HepG2 (cell line): ENCODE data around the gene NUDT16. TPM values are rescaled to one million over a fixed set of nuclear protein-coding genes. Genes with fewer than 3 reads are reported as not detected.
"Not testable (repeated sequence)": the region's sequence is repeated elsewhere in the genome, so short reads cannot be mapped to it uniquely, and the experiment has no call there.

ENCODE experiments used
- ATAC-seq: fragments of 200-7000 bp; cut with Tn5 transposase; 3 replicates; pipeline ENCODE4 v1.9.1; 2020; ENCODE audit warnings: mild to moderate bottlenecking, moderate library complexity
- BruUV-seq: library from RNA; stranded (reverse); fragments of 400-500 nt; replicated peaks from 2 replicates; lab custom pipeline; 2021; lab: Mats Ljungman, UMichigan
- CTCF ChIA-PET: fragments of 300-600 bp; formaldehyde crosslinking; extraction: SDS; loops from one replicate; lab custom pipeline; 2021; ENCODE audit warnings: low total read pairs, inconsistent platforms, low intra/inter-chr PET ratio; lab: Yijun Ruan, JAX
- POLR2A ChIA-PET: fragments of 350-600 bp; sonication (Branson Sonifier 250); formaldehyde crosslinking; loops from one replicate; lab custom pipeline; 2020; ENCODE audit warnings: antibody characterized with exemption, inconsistent platforms; lab: Yijun Ruan, JAX
- DNase-seq: peaks from one replicate; pipeline ENCODE4 v3.0.0-alpha.2; 2015; ENCODE audit warnings: low spot score
- FAIRE-seq: peaks from 3 replicates; lab custom pipeline; 2011; peaks lifted over from hg19 to GRCh38; lab: Jason Lieb, UNC
- H2AFZ ChIP-seq: one replicate; pipeline ENCODE4 v1.6.1; 2011; ENCODE audit warnings: low read length, inconsistent platforms
- H3K27ac ChIP-seq: fragments of 300-600 bp; 3 replicates; pipeline ENCODE4 v1.8.0; 2011; ENCODE audit warnings: mixed run types, mild to moderate bottlenecking, mixed read lengths, low read length, inconsistent platforms; ENCODE audit not compliant: insufficient read depth; ENCODE audit errors: extremely low read length
- H3K27me3 ChIP-seq, 2 experiments: fragments of 200-600 bp in 1 of 2; 2 replicates in 1 of 2; 3 replicates in 1 of 2; pipeline versions ENCODE4 v1.6.0 to v1.8.0; 2011; ENCODE audit warnings: low read length in 2 of 2, mild to moderate bottlenecking in 2 of 2, moderate library complexity in 2 of 2, inconsistent platforms in 1 of 2; ENCODE audit not compliant: insufficient read depth in 2 of 2, control insufficient read depth in 1 of 2
- H3K36me3 ChIP-seq, 2 experiments: fragments of 200-600 bp in 1 of 2; replicated peaks in 1 of 2; 2 replicates in 1 of 2; 3 replicates in 1 of 2; pipeline versions ENCODE4 v1.5.1 to v1.8.0; 2011; ENCODE audit warnings: low read length in 2 of 2, inconsistent platforms in 1 of 2; ENCODE audit not compliant: insufficient read depth in 2 of 2, control insufficient read depth in 1 of 2
- H3K4me1 ChIP-seq: 2 replicates; pipeline ENCODE4 v1.5.1; 2012; ENCODE audit warnings: low read length, inconsistent platforms; ENCODE audit not compliant: insufficient read depth
- H3K4me2 ChIP-seq: 2 replicates; pipeline ENCODE4 v1.6.0; 2011; ENCODE audit warnings: low read depth, low read length, inconsistent platforms
- H3K4me3 ChIP-seq, 3 experiments: fragments of 200-600 bp in 1 of 3; sonication (generic), shearing (Covaris generic) in 1 of 3; replicated peaks in 1 of 3; 2 replicates each; pipeline ENCODE4 v1.5.1; 2011 to 2016; ENCODE audit warnings: low read length in 3 of 3, inconsistent platforms in 2 of 3, low read depth in 2 of 3, mild to moderate bottlenecking in 2 of 3, control low read depth in 1 of 3, mixed read lengths in 1 of 3; ENCODE audit not compliant: insufficient read depth in 1 of 3
- H3K79me2 ChIP-seq: one replicate; pipeline ENCODE4 v1.6.1; 2011; ENCODE audit warnings: low read length, inconsistent platforms; ENCODE audit not compliant: insufficient read depth
- H3K9ac ChIP-seq: 2 replicates; pipeline ENCODE4 v1.6.0; 2011; ENCODE audit warnings: mild to moderate bottlenecking, low read depth, low read length, inconsistent platforms; ENCODE audit not compliant: insufficient read depth
- H3K9me3 ChIP-seq: 2 replicates; pipeline ENCODE4 v1.5.1; 2012; ENCODE audit warnings: mild to moderate bottlenecking, low read length
- H4K20me1 ChIP-seq: 2 replicates; pipeline ENCODE4 v1.6.0; 2011; ENCODE audit warnings: inconsistent platforms, mild to moderate bottlenecking, low read length, moderate library complexity; ENCODE audit not compliant: insufficient read depth
- CCAR2 ChIP-seq: fragments of 200-400 bp; formaldehyde crosslinking; optimal IDR thresholded peaks from 2 replicates; pipeline ENCODE3; 2018; ENCODE audit warnings: low read depth, mild to moderate bottlenecking, low read length, moderate library complexity
- DPF2 ChIP-seq: sonication (generic); formaldehyde crosslinking; IDR thresholded peaks from 2 replicates; pipeline ENCODE4 v1.4.0; 2020; ENCODE audit warnings: mild to moderate bottlenecking, low read depth, missing genetic modification reagents, borderline replicate concordance
- HNRNPLL ChIP-seq: fragments of 200-400 bp; formaldehyde crosslinking; IDR thresholded peaks from 2 replicates; pipeline ENCODE4 v1.6.1; 2017; ENCODE audit warnings: mild to moderate bottlenecking, low read depth, low read length; ENCODE audit not compliant: poor library complexity, severe bottlenecking
- NRL ChIP-seq: sonication (generic); formaldehyde crosslinking; IDR thresholded peaks from 2 replicates; pipeline ENCODE4 v1.5.0; 2020; ENCODE audit warnings: missing genetic modification reagents, mild to moderate bottlenecking, moderate library complexity, borderline replicate concordance
- SNRNP70 ChIP-seq: fragments of 200-400 bp; formaldehyde crosslinking; IDR thresholded peaks from 2 replicates; pipeline ENCODE4 v1.6.1; 2017; ENCODE audit warnings: mild to moderate bottlenecking, low read depth, low read length, moderate library complexity
- U2AF2 ChIP-seq: fragments of 200-400 bp; formaldehyde crosslinking; IDR thresholded peaks from 2 replicates; pipeline ENCODE4 v1.6.1; 2017; ENCODE audit warnings: low read depth, mild to moderate bottlenecking, low read length
- YY1 ChIP-seq: IDR thresholded peaks from 2 replicates; pipeline ENCODE4 v1.6.1; 2011; ENCODE audit warnings: low read length, low read depth, moderate library complexity, mild to moderate bottlenecking; ENCODE audit not compliant: insufficient read depth, insufficient replicate concordance
- ZKSCAN1 ChIP-seq: fragments of 150-350 bp; IDR thresholded peaks from 2 replicates; pipeline ENCODE4 v1.6.1; 2014; ENCODE audit warnings: low read length
- WGBS: methylation state at CpG from one replicate; pipeline ENCODE4 v1.1.6; 2017; ENCODE audit warnings: low lambda C conversion rate; 5-methylcytosine and 5-hydroxymethylcytosine counted together
- in situ Hi-C: cut with HindIII; loops from 2 replicates; pipeline ENCODE4 v1.10.0; 2017; ENCODE audit warnings: low pct_unique_long_range_greater_than_20kb; ENCODE audit not compliant: extremely low pct_ligation_motif_present
- intact Hi-C: fragments of 100-400 bp; cut with micrococcal nuclease; formaldehyde crosslinking; loops from one replicate; pipeline ENCODE4 v1.10.0; 2022; ENCODE audit not compliant: unreplicated experiment
- polyA plus RNA-seq, 8 experiments: library from polyadenylated mRNA; depleted of rRNA in 3 of 8; stranded (reverse) in 7 of 8; unstranded in 1 of 8; fragments of >200 nt; fragmentation: Illumina TruSeq in 4 of 8; extraction: Trizol in 4 of 8; gene quantifications; 2 replicates each; pipeline versions ENCODE4 v1.2.1 to v1.2.3, GENCODE V29; 2011 to 2016; ENCODE audit warnings: low read depth in 4 of 8, missing spikeins in 1 of 8, mixed read lengths in 1 of 8; ENCODE audit not compliant: insufficient read depth in 1 of 8
- total RNA-seq, 5 experiments: library from RNA; depleted of rRNA; stranded (reverse); fragments of >200 nt; fragmentation: Illumina TruSeq; extraction: Trizol; gene quantifications; 2 replicates each; pipeline ENCODE4 v1.2.3, GENCODE V29; 2016; ENCODE audit warnings: low read depth in 1 of 5
- TF ChIP-seq, protein P1 (sequence below): sonication (generic); formaldehyde crosslinking; IDR thresholded peaks from 2 replicates; pipeline ENCODE4 v1.5.1; 2020; ENCODE audit warnings: missing genetic modification reagents, mild to moderate bottlenecking, borderline replicate concordance

NUDT16 gene
- total and polyA plus RNA-seq, 2 of the 13 experiments (the other 11 are each of a cell fraction or from before 2014, with no cell fraction given): 5.4 to 14.8 TPM

DNA sequence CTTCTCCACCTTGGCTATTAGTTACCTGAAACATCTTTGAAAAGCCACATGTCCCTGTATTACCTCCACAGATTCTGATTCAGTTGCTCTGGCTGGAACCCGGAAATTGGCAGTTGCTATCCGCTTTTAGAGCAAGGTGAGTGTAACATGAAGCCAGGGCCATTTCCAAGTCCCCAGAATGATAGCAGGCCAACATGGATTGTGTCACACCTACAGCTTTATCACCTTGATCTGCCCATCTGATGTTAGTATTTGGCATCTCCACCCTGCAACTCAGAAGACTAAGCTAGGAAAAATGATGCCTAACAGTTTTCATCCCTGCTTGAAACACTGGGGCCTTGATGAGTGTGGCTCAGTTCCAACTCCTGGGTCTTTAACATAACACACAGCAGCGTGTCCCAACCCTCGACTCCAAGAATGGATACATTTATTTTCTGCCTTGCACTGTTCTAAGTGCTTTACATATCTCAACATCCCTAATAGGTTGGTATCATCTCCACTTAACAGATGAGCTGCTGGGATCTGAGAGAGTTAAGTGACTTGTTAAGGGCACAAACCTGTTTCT lies 21.3 kb upstream of the NUDT16 start:
- CTCF ChIA-PET: no interaction called here
- H3K4me1 ChIP-seq: no peaks in the 10 kb centered on the region
- BruUV-seq: no TSS peak
- FAIRE-seq: no peak
- WGBS: 21% methylated on average over 4 of the region's 4 CpGs
- no peaks in the 10 kb centered on the region for H3K9me3 ChIP-seq
- no peaks in the 10 kb centered on the region for H3K27me3 ChIP-seq
- intact Hi-C loops (no loop called here), in situ Hi-C loops (no loop called here)
- no peak for ATAC-seq
- H3K36me3 ChIP-seq: no peaks in the 10 kb centered on the region
- no peak overlapping the region for H3K4me2 ChIP-seq
- H3K27ac ChIP-seq: no peak overlapping the region
- no peak overlapping the region for H3K4me3 ChIP-seq
- H4K20me1 ChIP-seq: no peaks in the 10 kb centered on the region
- no peak for TF ChIP-seq U2AF2
- TF ChIP-seq, protein P1, sequence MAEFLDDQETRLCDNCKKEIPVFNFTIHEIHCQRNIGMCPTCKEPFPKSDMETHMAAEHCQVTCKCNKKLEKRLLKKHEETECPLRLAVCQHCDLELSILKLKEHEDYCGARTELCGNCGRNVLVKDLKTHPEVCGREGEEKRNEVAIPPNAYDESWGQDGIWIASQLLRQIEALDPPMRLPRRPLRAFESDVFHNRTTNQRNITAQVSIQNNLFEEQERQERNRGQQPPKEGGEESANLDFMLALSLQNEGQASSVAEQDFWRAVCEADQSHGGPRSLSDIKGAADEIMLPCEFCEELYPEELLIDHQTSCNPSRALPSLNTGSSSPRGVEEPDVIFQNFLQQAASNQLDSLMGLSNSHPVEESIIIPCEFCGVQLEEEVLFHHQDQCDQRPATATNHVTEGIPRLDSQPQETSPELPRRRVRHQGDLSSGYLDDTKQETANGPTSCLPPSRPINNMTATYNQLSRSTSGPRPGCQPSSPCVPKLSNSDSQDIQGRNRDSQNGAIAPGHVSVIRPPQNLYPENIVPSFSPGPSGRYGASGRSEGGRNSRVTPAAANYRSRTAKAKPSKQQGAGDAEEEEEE (CRISPR knock-in tag): no peak
- TF ChIP-seq ZKSCAN1: no peak
- TF ChIP-seq SNRNP70: no peak
- no peak for TF ChIP-seq NRL (CRISPR knock-in tag)
- TF ChIP-seq HNRNPLL: no peak
- no peak for TF ChIP-seq YY1
- TF ChIP-seq DPF2: no peak
- TF ChIP-seq CCAR2: no peak
- H3K9ac ChIP-seq: no peak overlapping the region
- POLR2A ChIA-PET: no interaction called here
- no peak overlapping the region for H2AFZ ChIP-seq
- H3K79me2 ChIP-seq: no peaks in the 10 kb centered on the region
- no peak for DNase-seq

DNA sequence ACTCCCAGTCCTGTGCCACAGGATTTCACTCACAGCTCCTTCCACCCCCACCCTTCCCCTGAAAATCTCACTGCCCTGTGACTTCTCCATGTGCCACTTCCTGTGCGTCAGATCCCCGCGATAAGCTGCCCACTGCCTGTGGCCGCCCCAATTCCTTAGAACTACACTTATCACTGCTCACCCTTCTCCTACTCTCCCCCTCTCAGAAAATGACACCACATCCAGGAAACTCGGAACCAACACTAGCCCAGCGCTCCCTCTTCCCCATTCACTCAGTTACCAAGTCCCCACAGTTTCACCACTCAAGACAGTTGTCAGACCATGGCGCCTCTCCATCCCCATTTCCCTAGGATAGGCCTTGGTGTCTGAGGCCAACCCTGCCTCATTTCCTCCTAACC lies 20.5 kb upstream of the NUDT16 start:
- H3K36me3 ChIP-seq, H3K4me1 ChIP-seq, H3K9me3 ChIP-seq, in situ Hi-C loops, intact Hi-C loops, H3K79me2 ChIP-seq, BruUV-seq, H4K20me1 ChIP-seq, H2AFZ ChIP-seq, FAIRE-seq, H3K27ac ChIP-seq, ATAC-seq, DNase-seq, H3K27me3 ChIP-seq, CTCF ChIA-PET, H3K4me2 ChIP-seq, H3K4me3 ChIP-seq, H3K9ac ChIP-seq: not testable (repeated sequence)
- POLR2A ChIA-PET: interaction anchor here (0.6 kb wide), 1 partner anchor 416 kb away, joined by 3 read pairs; no protein-coding TSS in a partner anchor
- 66% methylated on average over 7 of the region's 7 CpGs for WGBS
